WTC11 (cell line): ENCODE results near the gene ACTL7A. TPM values are rescaled to one million over a fixed set of nuclear protein-coding genes. Genes with fewer than 3 reads are reported as not detected.

Experiments
- ATAC-seq: fragments of 200-7000 bp; cut with Tn5 transposase; 2 replicates; pipeline ENCODE4 v1.10.0; 2021; ENCODE audit warnings: mild to moderate bottlenecking, moderate library complexity
- Bru-seq: library from RNA; stranded (reverse); fragments of 400-500 nt; gene quantifications from one replicate; lab custom pipeline; 2021; lab: Mats Ljungman, UMichigan
- CTCF ChIA-PET: fragments of 300-600 bp; sonication (Branson Sonifier 250); formaldehyde crosslinking; loops from one replicate; lab custom pipeline; 2021; ENCODE audit warnings: antibody characterized with exemption; lab: Charles Lee
- POLR2A ChIA-PET: fragments of 350-600 bp; sonication (Branson Sonifier 250); formaldehyde crosslinking; loops from one replicate; lab custom pipeline; 2021; ENCODE audit warnings: antibody characterized with exemption; lab: Charles Lee
- DNase-seq: peaks from one replicate; pipeline ENCODE4 v3.0.0; 2021; ENCODE audit warnings: low spot score
- H3K27ac Mint-ChIP-seq: 2 replicates; pipeline ENCODE4 v1.8.0; 2021; ENCODE audit warnings: mixed read lengths
- H3K27me3 Mint-ChIP-seq: 2 replicates; pipeline ENCODE4 v1.8.0; 2021; ENCODE audit warnings: low read depth, mild to moderate bottlenecking, moderate library complexity, mixed read lengths
- H3K36me3 Mint-ChIP-seq: 2 replicates; pipeline ENCODE4 v1.8.0; 2021; ENCODE audit warnings: mixed read lengths
- H3K4me1 Mint-ChIP-seq: 2 replicates; pipeline ENCODE4 v1.8.0; 2022; ENCODE audit warnings: mixed read lengths
- H3K4me3 Mint-ChIP-seq: 2 replicates; pipeline ENCODE4 v1.8.0; 2021; ENCODE audit warnings: mild to moderate bottlenecking, moderate library complexity, mixed read lengths
- H3K9me3 Mint-ChIP-seq: 2 replicates; pipeline ENCODE4 v1.8.0; 2021; ENCODE audit warnings: mixed read lengths
- ARID4B ChIP-seq: sonication (generic); formaldehyde crosslinking; IDR thresholded peaks from 2 replicates; pipeline ENCODE4 v1.8.0; 2023; ENCODE audit warnings: missing genetic modification reagents, mild to moderate bottlenecking, borderline replicate concordance
- ATF1 ChIP-seq: sonication (generic); formaldehyde crosslinking; IDR thresholded peaks from 2 replicates; pipeline ENCODE4 v1.8.1; 2023; ENCODE audit warnings: mild to moderate bottlenecking, moderate library complexity, missing genetic modification reagents
- ATF3 ChIP-seq: sonication (generic); formaldehyde crosslinking; conservative IDR thresholded peaks from 2 replicates; pipeline ENCODE4 v1.8.1; 2022; ENCODE audit warnings: mild to moderate bottlenecking, missing genetic modification reagents
- FOXJ3 ChIP-seq: sonication (generic); formaldehyde crosslinking; IDR thresholded peaks from 2 replicates; pipeline ENCODE4 v1.9.0; 2021; ENCODE audit warnings: missing genetic modification reagents, mild to moderate bottlenecking, borderline replicate concordance
- GABPB1 ChIP-seq: sonication (generic); formaldehyde crosslinking; IDR thresholded peaks from 2 replicates; pipeline ENCODE4 v1.8.1; 2023; ENCODE audit warnings: mild to moderate bottlenecking, missing genetic modification reagents
- GRHL2 ChIP-seq: fragments of 250-450 bp; sonication (Bioruptor Pico); IDR thresholded peaks from 2 replicates; pipeline ENCODE4 v1.8.0; 2022; ENCODE audit warnings: mild to moderate bottlenecking, moderate library complexity; ENCODE audit not compliant: insufficient replicate concordance, severe bottlenecking
- GTF2I ChIP-seq: fragments of 250-450 bp; sonication (Bioruptor Pico); conservative IDR thresholded peaks from 2 replicates; pipeline ENCODE4 v1.4.0; 2021; ENCODE audit warnings: mild to moderate bottlenecking
- HMGA2 ChIP-seq: fragments of 250-450 bp; sonication (Bioruptor Pico); IDR thresholded peaks from 2 replicates; pipeline ENCODE4 v1.4.0; 2021; ENCODE audit warnings: mild to moderate bottlenecking, moderate library complexity
- MAX ChIP-seq: sonication (generic); formaldehyde crosslinking; IDR thresholded peaks from 2 replicates; pipeline ENCODE4 v1.8.0; 2022; ENCODE audit warnings: mild to moderate bottlenecking, missing genetic modification reagents
- MXD4 ChIP-seq: fragments of 250-450 bp; sonication (Bioruptor Pico); IDR thresholded peaks from 2 replicates; pipeline ENCODE4 v1.8.0; 2021; ENCODE audit warnings: mild to moderate bottlenecking, moderate library complexity, borderline replicate concordance
- NFYB ChIP-seq: sonication (generic); formaldehyde crosslinking; conservative IDR thresholded peaks from 2 replicates; pipeline ENCODE4 v1.8.0; 2022; ENCODE audit warnings: low read depth, missing genetic modification reagents
- NR1H2 ChIP-seq: sonication (generic); formaldehyde crosslinking; IDR thresholded peaks from 2 replicates; pipeline ENCODE4 v1.9.0; 2021; ENCODE audit warnings: mild to moderate bottlenecking, moderate library complexity, missing genetic modification reagents
- PREB ChIP-seq: sonication (generic); formaldehyde crosslinking; IDR thresholded peaks from 2 replicates; pipeline ENCODE4 v1.8.1; 2022; ENCODE audit warnings: mild to moderate bottlenecking, missing genetic modification reagents, moderate library complexity, borderline replicate concordance
- SOX15 ChIP-seq: fragments of 250-450 bp; sonication (Bioruptor Pico); IDR thresholded peaks from 2 replicates; pipeline ENCODE4 v1.9.0; 2021; ENCODE audit warnings: mild to moderate bottlenecking
- STAT6 ChIP-seq: sonication (generic); formaldehyde crosslinking; conservative IDR thresholded peaks from 2 replicates; pipeline ENCODE4 v1.8.1; 2023; ENCODE audit warnings: mild to moderate bottlenecking, low read depth, missing genetic modification reagents, moderate library complexity
- USF1 ChIP-seq: sonication (generic); formaldehyde crosslinking; IDR thresholded peaks from 2 replicates; pipeline ENCODE4 v1.8.0; 2022; ENCODE audit warnings: mild to moderate bottlenecking, missing genetic modification reagents
- ZNF263 ChIP-seq: sonication (generic); formaldehyde crosslinking; IDR thresholded peaks from 2 replicates; pipeline ENCODE4 v1.8.1; 2022; ENCODE audit warnings: low read depth, mild to moderate bottlenecking, moderate library complexity, missing genetic modification reagents
- ZNF317 ChIP-seq: sonication (generic); formaldehyde crosslinking; IDR thresholded peaks from 2 replicates; pipeline ENCODE4 v1.8.1; 2023; ENCODE audit warnings: low read depth, mild to moderate bottlenecking, moderate library complexity, missing genetic modification reagents, borderline replicate concordance
- ZNF396 ChIP-seq: fragments of 250-450 bp; sonication (Bioruptor Pico); IDR thresholded peaks from 2 replicates; pipeline ENCODE4 v1.8.0; 2021; ENCODE audit warnings: mild to moderate bottlenecking, moderate library complexity, borderline replicate concordance
- ZNF671 ChIP-seq: fragments of 250-450 bp; sonication (Bioruptor Pico); IDR thresholded peaks from 2 replicates; pipeline ENCODE4 v1.8.0; 2021; ENCODE audit warnings: mild to moderate bottlenecking
- long read RNA-seq, 3 experiments: library from RNA in 1 of 3; library from capped mRNA in 1 of 3; library from polyadenylated mRNA in 1 of 3; unstranded in 2 of 3; stranded (forward) in 1 of 3; transcript quantifications; one replicate each; pipeline ENCODE4 v2.0.0, GENCODE V29; 2021
- total RNA-seq: library from RNA; stranded (reverse); gene quantifications from 3 replicates; pipeline ENCODE4 v1.2.3, GENCODE V29; 2021

Gene ACTL7A
- total RNA-seq (not detected in 3 replicates), Bru-seq, nascent RNA (not detected)
- long read RNA-seq, experiment 1: 0 reads
- long read RNA-seq, experiment 2: 0 reads
- long read RNA-seq, experiment 3: 0 reads

GRCh38 chr9:108861997-108862396 lies at the start of gene ACTL7A:
ACTL7A (plus strand) TSS chr9:108862266; CDS start chr9:108862323, 57 bp downstream.
- H3K27ac Mint-ChIP-seq: no peak within 1 kb of the TSS
- ATAC-seq (no peak), DNase-seq (no peak)
- H3K9me3 Mint-ChIP-seq: no peaks in the 10 kb centered on the region
- H3K36me3 Mint-ChIP-seq: no peaks in the 10 kb centered on the region
- CTCF ChIA-PET: no interaction called here
- POLR2A ChIA-PET: no interaction called here
- H3K4me1 Mint-ChIP-seq: no peaks in the 10 kb centered on the region
- no peak within 1 kb of the TSS for H3K4me3 Mint-ChIP-seq
- no peaks in the 10 kb centered on the region for H3K27me3 Mint-ChIP-seq
- no peak for TF ChIP-seq FOXJ3 (CRISPR knock-in tag)
- no peak for TF ChIP-seq NR1H2
- TF ChIP-seq STAT6 (CRISPR knock-in tag): no peak
- TF ChIP-seq GTF2I (CRISPR knock-in tag): no peak
- TF ChIP-seq MAX (CRISPR knock-in tag): no peak
- TF ChIP-seq HMGA2 (CRISPR knock-in tag): no peak
- no peak for TF ChIP-seq ZNF317
- TF ChIP-seq GABPB1 (CRISPR knock-in tag): no peak
- TF ChIP-seq SOX15 (CRISPR knock-in tag): no peak
- TF ChIP-seq USF1 (CRISPR knock-in tag): no peak
- no peak for TF ChIP-seq ZNF396 (CRISPR knock-in tag)
- no peak for TF ChIP-seq ATF1 (CRISPR knock-in tag)
- TF ChIP-seq ARID4B (CRISPR knock-in tag): no peak

GRCh38 chr9:108812396-108813025 lies 49.6 kb upstream of the ACTL7A start:
- CTCF ChIA-PET: no interaction called here
- Mint-ChIP-seq H3K27me3 (no peaks in the 10 kb centered on the region; the same call in 1 of the 2 replicates), H3K36me3 (no peaks in the 10 kb centered on the region)
- TF ChIP-seq ZNF263 (no peak), STAT6 (CRISPR knock-in tag) (no peak), ZNF671 (CRISPR knock-in tag) (no peak), GRHL2 (no peak), PREB (CRISPR knock-in tag) (no peak), ATF3 (CRISPR knock-in tag) (no peak), NFYB (no peak), MXD4 (no peak), SOX15 (CRISPR knock-in tag) (no peak)

More at GRCh38 chr9:108812396-108813025, 49.6 kb upstream of the ACTL7A start:
- Mint-ChIP-seq H3K4me1 (peaks cover 9% of the 10 kb centered on the region), H3K4me3 (no peak overlapping the region), H3K27ac (no peak overlapping the region), H3K9me3 (0 out of 2 replicates have a peak, but pooled peaks cover 4% of the 10 kb centered on the region)
- ATAC-seq (no peak), DNase-seq (no peak)
- POLR2A ChIA-PET: interaction anchor here (0.6 kb wide), 1 partner anchor 1515 kb away, joined by 5 read pairs; no protein-coding TSS in a partner anchor
